T1000 (cell line): ENCODE measurements around the gene APOE.
A peak's percentile ranks its signal among the peaks of the same experiment; 100 is the strongest.

Source experiments
- DNase-seq: peaks from one replicate; lab custom pipeline; 2025; ENCODE audit warnings: mixed read lengths; lab: John Stamatoyannopoulos, UW

Gene APOE

GRCh38 chr19:44951179-44952159 lies 45.9 kb downstream of the APOE start:
- DNase-seq, result peak; percentile 14

DNA sequence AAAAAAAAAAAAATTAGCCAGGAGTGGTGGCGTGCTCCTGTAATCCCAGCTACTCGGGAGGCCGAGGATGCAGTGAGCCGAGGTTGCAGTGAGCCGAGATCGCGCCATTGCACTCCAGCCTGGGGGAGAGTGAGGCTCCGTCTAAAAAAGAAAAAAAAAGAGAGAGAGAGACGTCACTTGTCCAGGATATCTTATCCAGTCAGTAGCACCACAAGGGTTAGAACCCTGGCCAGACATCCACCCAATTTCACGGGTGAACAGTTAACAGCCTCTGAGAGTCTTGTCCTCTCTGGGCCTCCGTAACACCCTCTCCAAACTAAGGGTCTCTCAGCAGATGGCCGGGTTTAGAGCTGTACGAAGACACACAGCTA lies 48.7 kb downstream of the APOE start:
- DNase-seq, result no peak

DNA sequence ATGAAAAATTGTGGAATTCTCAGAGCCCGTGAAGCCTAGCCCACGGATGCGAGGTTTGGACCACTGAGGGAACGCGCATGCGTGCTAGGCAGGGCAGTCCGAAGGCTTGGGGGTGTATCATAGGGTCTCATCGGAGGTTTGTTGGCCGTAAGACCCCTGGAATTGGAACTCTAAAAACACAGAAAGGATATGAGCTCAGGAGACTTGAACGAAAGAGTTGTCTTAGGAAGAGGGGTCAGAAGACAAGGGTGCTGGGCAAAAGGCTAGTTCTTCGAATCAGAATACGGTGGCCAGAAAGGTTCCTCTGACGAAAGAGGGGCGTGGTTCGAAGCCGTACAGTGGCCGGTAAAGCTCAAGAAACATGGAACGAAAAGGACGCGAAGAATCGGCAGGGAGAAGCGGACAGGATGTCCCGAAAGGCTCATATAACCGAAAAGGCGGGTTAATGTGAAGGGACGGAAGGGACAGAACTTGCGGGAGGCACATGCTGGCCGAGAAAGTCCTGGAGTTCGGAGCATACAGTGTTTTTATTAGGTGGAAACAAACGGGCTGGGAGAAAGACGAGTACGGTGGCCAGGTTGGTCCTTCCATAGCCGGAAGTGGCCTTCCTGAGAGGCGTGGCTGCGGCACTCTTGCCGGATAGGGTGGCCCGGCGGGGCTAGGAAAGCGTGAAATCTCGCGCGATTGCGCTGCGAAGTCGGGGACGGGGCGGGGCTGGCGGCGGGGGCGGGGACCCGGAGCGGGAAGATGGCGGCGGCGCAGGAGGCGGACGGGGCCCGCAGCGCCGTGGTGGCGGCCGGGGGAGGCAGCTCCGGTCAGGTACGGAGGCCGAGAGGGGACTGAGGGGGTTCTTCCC lies 49.3 kb downstream of the APOE start, which contains the start of gene CLPTM1:
TSS of gene CLPTM1 (plus strand) at position 732 of the 856 bp plus-strand sequence. CDS start at position 748, 16 bp downstream.
- peak; percentile 90 for DNase-seq

DNA sequence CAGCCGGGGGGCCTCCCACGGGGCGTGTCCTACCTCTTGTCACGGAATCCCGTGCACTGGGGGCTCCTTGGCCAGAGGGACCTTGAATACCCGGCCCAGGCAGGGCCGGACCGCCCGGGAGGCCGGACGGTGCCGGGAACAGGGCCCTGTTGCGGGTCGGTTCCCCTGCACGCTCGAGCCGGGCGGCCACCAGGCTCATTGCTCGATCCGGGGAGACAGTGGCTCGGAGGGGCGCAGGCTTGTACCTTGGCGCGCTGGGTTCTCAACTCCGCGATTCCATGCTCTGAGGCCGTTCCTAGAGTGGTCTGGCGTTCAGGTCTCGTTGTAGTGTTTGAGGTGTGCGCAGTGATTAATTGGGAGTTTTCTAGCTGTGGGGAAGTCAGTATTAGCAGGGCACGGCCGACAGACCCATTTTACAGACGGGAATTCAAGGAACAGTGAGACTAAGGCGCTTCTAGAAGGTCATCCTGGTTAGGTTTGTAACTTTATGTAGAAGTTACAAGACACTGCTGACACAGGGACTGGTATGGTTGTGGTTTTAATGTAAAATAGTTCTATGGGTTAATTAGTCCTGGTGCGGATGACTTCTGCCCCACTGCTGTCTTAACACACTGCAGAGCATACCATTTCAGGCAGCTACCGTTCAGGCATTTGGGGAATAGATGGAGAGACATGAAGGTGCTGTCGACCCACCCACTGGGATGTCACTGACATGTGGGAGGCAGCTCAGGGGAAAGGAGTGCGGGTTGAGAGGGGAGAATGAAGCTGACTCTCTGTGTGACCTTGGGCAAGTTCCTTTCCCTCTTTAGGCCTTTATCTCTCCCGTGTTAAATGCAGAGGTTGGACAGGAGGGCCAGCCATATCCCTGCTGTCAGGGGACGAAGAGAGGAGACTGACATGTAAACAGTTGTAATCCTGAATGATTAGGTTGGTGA lies 50.2 kb downstream of the APOE start:
- no peak for DNase-seq

DNA sequence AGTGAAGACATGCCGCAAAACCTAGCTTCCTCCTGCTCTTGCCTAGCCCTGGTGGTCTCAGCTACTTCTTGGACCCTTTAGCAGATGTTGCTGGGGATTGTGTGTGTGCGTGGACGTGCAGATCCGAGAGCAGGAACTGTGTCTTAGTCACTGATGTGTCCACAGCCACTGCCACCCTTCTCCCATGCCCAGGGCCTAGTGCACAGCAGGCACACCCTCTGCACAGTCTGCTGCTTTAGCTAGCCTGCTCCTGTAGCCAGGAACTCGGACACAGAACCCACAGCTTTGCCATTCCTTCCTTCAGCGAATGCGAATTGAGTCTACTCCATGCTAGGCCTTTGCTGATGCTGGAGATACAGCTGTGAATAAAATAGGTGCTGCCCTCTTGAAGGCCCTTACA lies 51.9 kb downstream of the APOE start:
- no peak for DNase-seq

- no peak for DNase-seq
Observed at GRCh38 chr19:44958090-44958489, 52.5 kb downstream of the APOE start.
